ENCODE data around the gene SUMO3.

DNA sequence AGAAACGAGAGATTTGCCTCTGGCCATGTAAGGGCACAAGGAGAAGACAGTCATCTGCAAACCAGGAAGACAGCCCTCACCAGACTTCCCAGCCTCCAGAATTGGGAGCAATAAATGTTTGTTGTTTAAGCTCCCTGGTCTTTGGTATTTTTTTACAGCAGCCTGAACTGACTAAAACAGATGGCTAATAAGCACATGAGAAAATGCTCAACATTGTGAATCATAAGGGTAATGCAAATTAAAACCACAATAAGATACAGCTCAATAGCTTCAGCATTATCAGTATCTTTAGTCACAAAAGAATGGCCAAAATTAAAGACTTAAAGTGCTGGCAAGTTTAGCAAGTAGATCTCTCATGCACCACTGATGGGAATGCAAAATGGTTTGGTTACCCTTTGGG, 28.0 kb downstream of the SUMO3 start:
- TF ChIP-seq, protein P1, sequence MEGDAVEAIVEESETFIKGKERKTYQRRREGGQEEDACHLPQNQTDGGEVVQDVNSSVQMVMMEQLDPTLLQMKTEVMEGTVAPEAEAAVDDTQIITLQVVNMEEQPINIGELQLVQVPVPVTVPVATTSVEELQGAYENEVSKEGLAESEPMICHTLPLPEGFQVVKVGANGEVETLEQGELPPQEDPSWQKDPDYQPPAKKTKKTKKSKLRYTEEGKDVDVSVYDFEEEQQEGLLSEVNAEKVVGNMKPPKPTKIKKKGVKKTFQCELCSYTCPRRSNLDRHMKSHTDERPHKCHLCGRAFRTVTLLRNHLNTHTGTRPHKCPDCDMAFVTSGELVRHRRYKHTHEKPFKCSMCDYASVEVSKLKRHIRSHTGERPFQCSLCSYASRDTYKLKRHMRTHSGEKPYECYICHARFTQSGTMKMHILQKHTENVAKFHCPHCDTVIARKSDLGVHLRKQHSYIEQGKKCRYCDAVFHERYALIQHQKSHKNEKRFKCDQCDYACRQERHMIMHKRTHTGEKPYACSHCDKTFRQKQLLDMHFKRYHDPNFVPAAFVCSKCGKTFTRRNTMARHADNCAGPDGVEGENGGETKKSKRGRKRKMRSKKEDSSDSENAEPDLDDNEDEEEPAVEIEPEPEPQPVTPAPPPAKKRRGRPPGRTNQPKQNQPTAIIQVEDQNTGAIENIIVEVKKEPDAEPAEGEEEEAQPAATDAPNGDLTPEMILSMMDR (conservative IDR thresholded peaks at IDR 0.05), result no peak
- no peak for TF ChIP-seq EZH2 (IDR thresholded peaks at IDR 0.05; ENCODE audit: low read depth)

Measured in PC-9 (cell line).